GM21786 (cell line): Measurements from ENCODE around the gene TSPAN19.
"Not testable (repeated sequence)": the region's sequence is repeated elsewhere in the genome, so short reads cannot be mapped to it uniquely, and the experiment has no call there.

ENCODE experiments used
- ATAC-seq: cut with Tn5 transposase; IDR thresholded peaks from one replicate; pipeline ENCODE4 v1.9.1; 2021; ENCODE audit not compliant: unreplicated experiment

The TSPAN19 gene

DNA sequence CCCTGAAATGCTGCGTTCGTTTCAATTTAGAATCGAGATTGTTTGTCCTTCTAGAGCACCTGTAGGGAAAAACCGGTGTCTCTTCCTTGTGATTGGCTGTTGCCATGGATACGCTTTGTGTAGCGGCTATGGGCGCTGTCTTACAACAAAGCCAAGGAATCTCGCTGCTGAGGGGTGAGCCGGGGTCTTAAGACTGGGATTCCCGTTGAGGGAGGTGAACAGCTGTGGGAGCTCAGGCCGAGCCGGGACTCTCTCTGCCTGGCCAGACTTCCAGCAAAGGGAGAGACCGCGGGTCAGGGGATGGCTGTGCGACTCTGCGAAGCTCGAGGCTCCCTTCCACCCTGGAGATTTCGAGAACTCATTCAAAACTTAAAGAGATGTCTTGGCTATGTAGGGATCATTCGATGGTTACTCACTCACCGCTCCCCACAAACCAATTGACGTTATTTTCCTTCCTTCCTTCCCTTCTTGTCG, at the start of gene TSPAN19, which contains the start of gene LRRIQ1:
TSPAN19 (minus strand) TSS at position 44 of the 474 bp plus-strand sequence. CDS start 6,331 bp downstream, outside the sequence.
LRRIQ1 (plus strand) TSS at position 118 of the 474 bp plus-strand sequence. CDS start 1,826 bp downstream, outside the sequence.
- peak; percentile 97 for ATAC-seq

DNA sequence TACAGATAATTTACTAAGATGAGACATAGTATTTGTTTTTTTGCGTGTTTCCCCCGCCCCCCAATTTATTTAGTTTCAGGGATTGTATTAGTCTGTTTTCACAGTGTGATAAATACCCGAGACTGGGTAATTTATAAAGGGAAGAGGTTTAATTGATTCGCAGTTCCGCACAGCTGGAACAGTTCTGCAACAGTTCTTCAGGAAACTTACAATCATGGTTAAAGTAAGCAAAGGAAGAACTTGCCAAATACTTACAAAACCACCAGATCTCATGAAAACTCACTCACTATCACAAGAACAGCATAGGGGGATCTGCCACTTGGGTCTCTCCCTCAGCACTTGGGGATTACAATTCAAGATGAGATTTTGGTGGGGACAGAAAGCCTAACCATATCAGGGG, 49.0 kb upstream of the TSPAN19 start:
- ATAC-seq, result no peak

DNA sequence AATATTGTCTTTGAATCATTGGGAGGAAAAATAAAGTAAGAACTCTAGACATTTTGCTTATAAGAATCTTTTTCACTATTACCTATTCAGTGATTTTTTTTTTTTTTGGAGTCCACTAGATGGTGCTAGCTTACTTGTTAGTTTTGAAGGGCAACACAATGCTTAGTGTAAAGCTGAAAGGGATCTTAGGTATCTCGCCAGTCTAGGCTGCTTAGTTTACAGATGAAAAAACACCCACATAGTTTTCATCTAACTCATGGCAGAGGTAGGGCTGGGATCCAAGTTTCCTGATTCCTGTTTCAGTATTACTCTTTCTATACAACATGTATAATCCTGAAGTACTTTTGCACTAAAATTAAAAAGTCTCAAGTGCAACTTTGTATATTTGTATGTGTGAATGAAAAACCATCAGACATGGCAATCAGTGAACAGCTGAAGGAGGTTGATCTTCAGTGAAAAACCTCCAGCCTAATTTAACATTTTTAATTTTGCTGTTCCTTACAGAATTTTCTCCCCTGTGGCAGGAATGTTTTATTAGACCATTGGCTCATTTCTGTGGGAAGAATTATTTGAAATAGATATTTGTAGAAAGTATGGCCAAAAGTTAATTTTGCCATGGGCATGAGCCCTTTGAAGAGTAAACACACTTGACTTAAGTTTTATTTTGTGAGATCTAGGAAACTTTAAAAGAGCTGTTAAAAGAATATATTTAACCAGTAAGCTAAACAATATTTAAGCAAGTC, 40.8 kb upstream of the TSPAN19 start:
- peak; percentile 75 for ATAC-seq

DNA sequence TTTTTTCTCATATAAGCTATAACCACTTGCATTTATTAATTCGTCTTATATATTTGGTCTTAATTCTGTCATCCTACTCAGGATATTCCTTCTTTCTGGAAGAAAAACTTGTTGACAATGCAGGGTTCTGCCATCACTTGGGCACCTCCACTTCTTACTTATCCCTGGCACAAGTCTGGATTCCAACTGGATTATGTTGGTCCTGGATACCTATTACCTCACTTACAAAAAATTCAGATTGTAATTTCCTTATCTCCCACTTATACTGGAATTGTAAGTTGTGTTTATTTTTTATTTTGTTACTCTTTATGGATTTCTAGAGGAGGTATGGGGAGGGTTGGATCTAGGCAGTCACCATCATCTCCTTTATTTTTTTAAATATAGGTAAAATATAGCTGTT, 36.7 kb upstream of the TSPAN19 start:
- no peak for ATAC-seq

DNA sequence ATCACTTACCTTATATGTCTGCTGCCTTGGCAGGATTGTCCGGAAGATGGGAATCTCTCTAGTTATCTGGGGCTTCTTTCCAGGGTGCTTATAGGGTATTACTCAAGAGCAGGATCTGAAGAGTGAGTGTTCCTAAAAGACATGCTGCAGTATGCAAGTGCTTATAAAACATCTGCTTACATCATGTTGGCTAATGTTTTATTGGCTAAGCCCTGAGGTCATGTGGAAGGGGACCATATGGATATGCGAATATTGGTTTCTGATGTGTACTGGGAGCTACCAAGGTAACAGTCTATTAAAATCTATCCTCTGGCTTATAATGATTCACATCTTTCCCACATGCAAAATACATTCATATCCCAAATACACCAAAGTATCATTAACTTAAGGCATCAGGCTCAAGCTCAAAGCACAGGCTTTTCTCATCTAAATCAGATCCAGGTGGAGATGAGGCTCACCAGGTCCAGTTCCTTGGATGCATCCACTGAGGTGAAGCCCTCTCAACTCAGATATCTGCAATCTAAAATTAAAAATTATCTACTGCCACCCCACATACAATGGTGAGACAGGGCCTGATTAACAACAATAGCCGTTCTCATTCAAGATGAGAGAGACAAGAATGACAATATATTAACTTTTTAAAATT, 29.9 kb upstream of the TSPAN19 start:
- no peak for ATAC-seq

DNA sequence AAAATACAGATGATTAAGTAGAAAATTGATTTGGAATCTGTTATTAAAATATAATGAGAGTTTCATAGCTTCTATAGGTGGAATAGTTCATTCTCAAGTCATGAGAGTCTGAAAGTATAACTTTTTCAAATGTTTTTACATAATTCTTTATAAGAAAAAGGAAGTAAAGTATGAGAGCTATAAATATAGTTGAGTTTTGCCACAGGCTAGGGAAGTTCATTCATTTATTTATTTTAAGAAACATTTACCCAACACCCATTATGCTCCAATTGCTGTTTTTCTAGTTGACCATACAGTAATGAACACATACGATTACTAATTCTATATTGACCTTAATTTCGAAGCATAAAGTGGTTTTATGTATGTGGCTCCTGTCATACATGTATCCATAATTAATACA, 24.8 kb upstream of the TSPAN19 start:
- ATAC-seq, result no peak

DNA sequence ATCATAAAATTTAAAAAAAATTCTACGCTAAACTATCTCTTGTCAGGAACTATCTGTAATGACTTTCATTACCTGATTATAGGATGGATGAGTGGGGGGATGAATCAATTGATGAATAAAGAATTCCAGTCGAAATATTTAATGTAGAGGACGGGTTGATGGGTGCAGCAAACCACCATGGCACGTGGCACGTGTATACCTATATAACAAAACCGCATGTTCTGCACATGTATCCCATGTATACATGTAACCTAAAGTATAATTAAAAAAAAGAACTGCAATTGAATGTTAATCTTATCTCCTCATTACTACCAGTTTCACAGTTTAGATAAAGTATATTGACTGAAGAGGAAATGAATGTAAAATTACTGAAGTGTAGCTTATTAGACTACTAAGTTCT, 23.5 kb upstream of the TSPAN19 start:
- ATAC-seq, result no peak

DNA sequence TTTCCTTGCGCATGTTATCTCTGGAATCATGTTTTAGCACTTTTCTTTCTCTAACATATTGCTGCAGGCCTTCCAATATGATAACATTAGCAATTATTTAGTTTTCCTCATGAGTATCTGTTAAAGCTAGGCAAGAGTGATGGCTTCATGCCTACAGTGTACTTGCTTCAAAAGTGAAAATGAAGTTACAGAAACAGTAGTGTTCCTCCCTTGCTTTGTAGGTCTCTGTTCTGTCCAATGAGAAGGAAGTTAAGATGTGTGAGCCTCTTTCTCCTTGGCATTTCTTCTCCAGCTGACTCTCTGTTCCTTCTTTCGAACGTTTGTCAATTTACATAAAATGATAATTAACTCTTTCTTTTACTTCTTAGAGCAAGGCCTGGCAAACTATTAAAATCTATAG, 22.3 kb upstream of the TSPAN19 start:
- ATAC-seq, result no peak

DNA sequence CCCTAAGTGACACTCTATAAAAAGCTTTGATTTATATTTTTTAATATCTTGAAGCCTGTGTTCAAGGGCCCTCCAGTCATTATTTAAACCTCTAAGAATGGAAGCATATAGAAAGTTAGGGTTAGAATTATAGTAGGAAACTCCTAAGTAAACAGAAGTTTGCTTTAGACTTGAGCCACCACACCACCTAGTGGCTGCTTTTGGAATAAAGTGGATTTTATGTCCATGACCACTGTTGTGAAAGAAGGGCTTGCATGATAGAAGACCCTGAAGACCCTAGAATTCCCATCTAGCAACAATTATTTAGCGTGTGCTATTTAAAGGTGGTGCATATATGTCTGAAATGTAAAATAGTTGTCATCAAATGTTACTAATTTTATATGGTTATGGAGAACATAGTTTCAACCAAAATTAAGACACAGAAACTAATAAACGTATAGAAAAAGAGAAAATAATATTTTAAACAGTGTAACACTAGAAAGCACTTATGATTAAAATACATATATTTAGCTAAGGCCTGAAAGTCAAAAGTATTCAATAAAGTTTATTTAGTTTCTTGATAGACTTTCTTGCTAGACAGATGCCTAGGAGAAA, 21.4 kb upstream of the TSPAN19 start:
- peak; percentile 79 for ATAC-seq

DNA sequence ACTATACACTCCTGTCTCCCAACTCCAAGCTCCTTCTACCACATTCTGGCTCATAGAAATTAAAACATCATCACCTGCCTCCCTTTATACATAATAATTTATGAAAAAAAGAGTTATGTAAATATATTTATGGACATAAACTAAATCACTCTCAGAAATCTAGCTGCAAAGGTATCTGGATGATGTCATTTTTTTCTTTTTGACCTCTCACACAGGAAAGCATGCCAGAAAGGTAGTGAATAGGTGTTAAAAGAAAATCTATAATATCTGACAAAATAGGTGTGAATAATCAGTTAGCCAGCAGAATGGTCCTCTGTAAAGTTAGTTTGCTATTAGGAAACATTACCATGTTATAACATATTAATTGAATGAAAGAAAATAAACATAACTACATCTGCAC, 7.8 kb upstream of the TSPAN19 start:
- ATAC-seq, result no peak

DNA sequence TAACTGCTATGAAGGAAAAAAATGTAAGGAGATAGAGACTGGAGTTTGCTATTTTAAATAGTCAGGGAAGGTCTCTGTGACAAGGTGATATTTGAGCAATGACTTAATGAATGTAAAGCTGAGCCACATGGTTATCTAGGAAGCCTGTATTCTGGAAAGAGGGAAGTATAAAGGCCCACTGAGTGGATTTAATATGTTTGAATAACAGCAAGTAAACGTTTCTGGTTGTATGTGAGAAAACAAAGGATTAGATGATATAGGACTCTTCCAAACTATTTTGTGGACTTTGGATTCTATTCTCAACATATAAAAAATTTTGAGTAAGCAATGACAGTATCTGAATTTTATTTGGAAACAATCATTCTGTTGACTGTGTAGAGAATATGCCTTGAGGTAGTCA, 5.3 kb upstream of the TSPAN19 start:
- ATAC-seq, result no peak

DNA sequence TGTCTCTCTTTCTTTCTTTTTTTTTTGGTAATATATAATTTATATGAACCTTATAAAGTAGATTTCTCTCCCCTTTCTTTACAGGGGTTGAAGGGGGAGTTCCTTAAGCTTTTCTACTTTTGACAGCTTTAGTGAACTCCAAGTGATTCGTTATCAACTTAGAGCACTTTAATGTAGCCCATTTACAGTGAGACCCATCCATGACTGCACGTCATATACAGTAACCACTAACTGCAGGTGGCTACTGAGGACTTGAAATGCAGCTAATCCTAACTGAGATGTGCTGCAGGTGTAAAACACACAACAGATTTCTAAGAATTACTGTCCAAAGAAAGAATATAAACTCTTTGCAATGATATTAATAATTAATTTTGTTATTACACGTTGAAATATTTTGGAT, 656 bp upstream of the TSPAN19 start:
- ATAC-seq, result no peak

DNA sequence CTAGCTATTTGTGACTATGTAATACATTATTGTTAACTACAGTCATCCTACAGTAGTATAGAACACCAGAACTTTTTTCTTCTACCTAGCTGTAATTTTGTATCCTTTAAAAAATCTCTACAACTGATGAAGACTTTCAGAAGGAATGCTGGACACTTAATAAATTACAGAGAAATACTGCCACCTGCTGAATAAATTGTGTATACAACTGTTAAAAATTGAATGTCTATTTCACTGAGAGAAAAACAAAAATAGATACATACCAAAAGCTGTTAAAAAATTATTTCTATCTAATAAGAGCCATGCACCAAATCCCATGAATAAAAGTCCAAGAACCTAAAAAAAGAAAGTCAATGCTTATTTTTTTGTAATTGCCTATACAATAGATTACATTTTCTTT, 6.6 kb downstream of the TSPAN19 start:
- no peak for ATAC-seq

DNA sequence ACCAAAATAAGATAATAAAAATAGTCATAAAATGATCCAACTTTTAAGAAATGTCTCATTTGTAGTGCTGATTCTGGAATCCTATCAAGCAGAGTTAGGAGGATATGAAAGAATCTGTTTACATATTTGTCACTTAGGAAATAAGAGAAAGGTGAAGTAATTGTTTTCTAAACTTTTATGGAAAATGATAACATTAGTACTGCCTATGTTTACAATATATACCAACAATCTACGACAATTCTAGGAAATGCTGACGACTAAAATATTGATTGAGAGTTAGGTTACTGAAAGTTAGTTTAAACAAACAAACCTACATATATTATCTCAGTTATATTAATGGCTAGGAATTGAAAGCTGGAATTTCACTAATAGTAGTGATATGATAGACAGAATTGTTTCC, 18.0 kb downstream of the TSPAN19 start:
- ATAC-seq, result no peak

DNA sequence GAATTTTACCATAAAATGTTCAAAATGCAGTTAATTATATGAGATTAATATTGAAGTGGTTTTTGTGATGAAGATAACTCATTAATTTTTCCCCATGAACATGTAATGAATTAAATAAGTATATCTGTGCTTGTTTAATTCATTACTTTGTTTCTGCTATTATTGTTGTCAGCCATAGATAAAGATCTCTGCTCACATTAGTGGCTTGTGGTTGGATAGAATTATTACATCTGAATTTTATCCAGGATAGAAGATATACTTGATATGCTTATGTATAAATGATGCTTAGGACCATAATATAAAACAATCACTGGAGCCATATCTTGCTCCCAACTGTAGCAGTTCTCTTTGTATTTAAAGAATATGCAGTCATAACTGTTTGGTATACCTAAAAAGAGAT, 18.5 kb downstream of the TSPAN19 start:
- ATAC-seq, result no peak

DNA sequence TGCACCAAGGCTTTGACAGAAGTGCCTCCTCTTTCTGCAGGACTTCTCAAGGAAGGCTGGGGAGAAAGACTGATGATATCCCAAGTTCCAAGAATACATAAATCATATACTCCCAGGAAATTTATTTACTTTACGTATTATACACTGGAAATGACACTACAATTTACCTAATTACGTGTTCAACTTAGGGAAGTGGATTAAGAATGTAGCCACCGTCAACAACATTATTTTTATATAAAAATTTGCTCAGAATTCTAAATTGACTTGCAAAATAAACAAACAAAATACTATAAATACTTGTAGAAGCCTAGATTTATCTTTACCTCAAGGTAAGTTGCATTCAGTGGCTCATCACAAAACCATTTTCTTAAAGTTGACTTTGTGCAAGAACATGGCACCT, 18.9 kb downstream of the TSPAN19 start:
- ATAC-seq, result no peak

DNA sequence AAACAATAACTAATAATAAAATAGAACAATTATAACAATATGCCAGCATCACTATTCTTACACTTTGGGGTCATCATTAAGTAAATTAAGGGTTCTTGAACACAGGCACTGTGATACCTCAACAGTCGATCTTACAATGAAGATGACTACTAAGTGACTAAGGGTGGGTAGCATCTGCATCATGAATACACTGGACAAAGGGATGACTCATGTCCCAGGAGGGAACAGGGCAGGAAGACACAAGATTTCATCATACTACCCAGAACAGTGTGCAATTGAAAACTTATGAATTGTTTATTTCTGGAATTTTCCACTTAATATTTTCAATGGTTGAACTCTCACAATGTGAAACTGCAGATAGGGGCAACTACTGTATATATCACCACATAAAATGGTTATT, 19.7 kb downstream of the TSPAN19 start:
- ATAC-seq, result no peak

DNA sequence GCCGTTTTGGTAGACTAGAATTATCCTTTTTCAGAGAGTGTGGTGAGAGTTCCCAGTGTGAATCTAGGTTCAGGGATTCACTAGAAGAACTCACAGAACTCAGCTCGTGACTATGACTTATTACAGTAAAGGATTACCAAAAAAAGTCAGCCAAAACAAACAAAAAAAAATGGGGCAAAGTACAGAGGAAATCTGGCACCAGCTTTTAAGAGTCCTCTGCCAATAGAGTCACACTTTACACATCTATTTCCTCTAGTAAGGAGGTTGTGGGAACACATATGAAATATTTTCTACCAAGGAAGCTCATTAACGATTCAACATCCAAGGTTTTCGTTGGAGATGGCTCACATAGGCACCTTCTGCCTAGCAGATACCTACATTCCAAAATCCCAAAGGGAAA, 28.2 kb downstream of the TSPAN19 start:
- no peak for ATAC-seq

DNA sequence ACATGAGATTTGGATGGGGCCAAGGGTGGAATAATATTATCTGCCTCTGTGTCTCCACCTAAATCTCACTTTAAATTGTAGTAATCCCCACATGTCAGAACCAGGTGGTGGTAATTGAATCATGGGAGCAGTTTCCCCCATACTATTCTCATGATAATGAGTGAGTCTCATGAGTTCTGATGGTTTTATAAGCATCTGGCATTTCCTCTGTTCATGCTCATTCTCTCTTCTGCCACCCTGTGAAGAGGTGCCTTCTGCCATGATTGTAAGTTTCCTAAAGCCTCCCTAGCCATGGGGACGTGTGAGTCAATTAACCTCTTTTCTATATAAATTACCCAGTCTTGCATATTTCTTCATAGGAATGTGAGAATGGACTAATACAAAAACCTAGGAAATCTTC, 29.9 kb downstream of the TSPAN19 start:
- no peak for ATAC-seq

DNA sequence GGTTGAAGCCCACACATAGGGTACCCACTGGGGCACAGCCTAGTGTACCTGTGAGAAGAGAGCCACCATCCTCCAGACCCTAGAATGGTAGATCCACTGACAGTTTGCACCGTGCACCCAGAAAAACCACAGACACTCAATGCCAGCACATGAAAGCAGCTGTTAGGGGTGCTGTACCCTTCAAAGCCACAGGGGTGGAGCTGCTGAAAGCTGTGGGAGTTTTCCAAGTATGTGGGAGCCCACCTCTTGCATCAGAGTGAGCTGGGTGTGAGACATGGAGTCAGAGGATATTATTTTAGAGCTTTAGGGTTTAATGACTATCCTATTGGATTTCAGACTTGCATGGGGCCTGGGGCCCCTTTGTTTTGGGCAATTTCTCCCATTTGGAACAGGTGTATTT, 30.5 kb downstream of the TSPAN19 start:
- no peak for ATAC-seq

DNA sequence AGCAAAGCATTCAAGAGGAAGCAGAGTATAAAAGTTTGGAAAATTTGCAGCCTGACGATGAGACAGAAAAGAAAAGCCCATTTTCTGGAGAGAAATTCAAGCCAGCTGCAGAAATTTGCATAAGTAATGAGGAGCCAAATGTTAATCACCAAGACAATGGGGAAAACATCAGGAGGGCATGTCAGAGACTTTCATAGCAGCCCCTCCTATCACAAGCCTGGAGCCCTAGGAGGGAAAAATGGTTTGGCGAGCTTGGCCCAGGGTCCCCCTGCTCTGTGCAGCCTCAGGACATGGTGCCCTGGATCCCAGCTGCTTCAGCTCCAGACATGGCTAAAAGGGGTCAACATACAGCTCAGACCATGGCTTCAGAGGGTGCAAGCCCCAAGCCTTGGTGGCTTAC, 31.0 kb downstream of the TSPAN19 start:
- not testable (repeated sequence) for ATAC-seq

DNA sequence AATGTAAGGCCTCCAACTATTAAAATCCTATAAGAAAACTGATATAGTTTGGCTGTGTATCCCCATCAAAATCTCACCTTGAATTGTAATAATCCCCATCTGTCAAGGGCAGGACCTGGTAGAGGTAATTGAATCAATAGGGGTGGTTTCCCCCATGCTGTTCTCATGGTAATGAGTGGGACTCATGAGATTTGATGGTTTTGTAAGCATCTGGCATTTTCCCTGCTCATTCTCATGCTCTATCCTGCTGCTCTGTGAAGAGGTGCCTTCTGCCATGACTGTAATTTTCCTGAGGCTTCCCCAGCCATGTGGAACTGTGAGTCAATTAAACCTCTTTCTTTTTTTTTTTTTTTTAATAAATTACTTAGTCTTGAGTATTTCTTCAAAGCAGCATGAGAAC, 31.9 kb downstream of the TSPAN19 start:
- ATAC-seq, result no peak
